Central memory CD8-positive, alpha-beta T cell (primary cell): ENCODE data around the gene KCNMA1.
"Not testable (repeated sequence)": the region's sequence is repeated elsewhere in the genome, so short reads cannot be mapped to it uniquely, and the experiment has no call there.

Experiments
- ATAC-seq: fragments of 150-1000 bp; cut with Tn5 transposase; replicated peaks from 2 replicates; pipeline ENCODE4 v1.10.0; 2022; ENCODE audit warnings: mild to moderate bottlenecking, moderate FRiP score, moderate number of reproducible peaks; ENCODE audit not compliant: poor library complexity, severe bottlenecking; ENCODE audit errors: extremely low read depth
- DNase-seq, 2 donors: peaks; one replicate each; pipeline ENCODE4 v3.0.0; 2021; ENCODE audit warnings: low spot score in 2 of 2
- H3K27ac Mint-ChIP-seq: one replicate; pipeline ENCODE4 v1.8.0; 2022; ENCODE audit warnings: low read depth, mild to moderate bottlenecking, moderate library complexity, mixed read lengths
- H3K27me3 Mint-ChIP-seq: one replicate; pipeline ENCODE4 v1.8.0; 2022; ENCODE audit warnings: mixed read lengths
- H3K36me3 Mint-ChIP-seq: one replicate; pipeline ENCODE4 v1.8.0; 2022; ENCODE audit warnings: mild to moderate bottlenecking, moderate library complexity, mixed read lengths; ENCODE audit not compliant: insufficient read depth
- H3K4me1 Mint-ChIP-seq: one replicate; pipeline ENCODE4 v1.8.0; 2022; ENCODE audit warnings: mixed read lengths
- H3K4me3 Mint-ChIP-seq: one replicate; pipeline ENCODE4 v1.8.0; 2022; ENCODE audit warnings: mild to moderate bottlenecking, moderate library complexity, mixed read lengths
- H3K9me3 Mint-ChIP-seq: one replicate; pipeline ENCODE4 v1.8.0; 2022; ENCODE audit warnings: mixed read lengths

Gene KCNMA1

GRCh38 chr10:77388571-77389100 is 249.0 kb downstream of the KCNMA1 start:
- Mint-ChIP-seq H3K4me3 (no peak overlapping the region), H3K27ac (no peak overlapping the region), H3K27me3 (no peaks in the 10 kb centered on the region), H3K4me1 (peaks cover 9% of the 10 kb centered on the region), H3K9me3 (no peaks in the 10 kb centered on the region), H3K36me3 (peaks cover 2% of the 10 kb centered on the region)
- no peak for DNase-seq
- ATAC-seq = no peak

DNA sequence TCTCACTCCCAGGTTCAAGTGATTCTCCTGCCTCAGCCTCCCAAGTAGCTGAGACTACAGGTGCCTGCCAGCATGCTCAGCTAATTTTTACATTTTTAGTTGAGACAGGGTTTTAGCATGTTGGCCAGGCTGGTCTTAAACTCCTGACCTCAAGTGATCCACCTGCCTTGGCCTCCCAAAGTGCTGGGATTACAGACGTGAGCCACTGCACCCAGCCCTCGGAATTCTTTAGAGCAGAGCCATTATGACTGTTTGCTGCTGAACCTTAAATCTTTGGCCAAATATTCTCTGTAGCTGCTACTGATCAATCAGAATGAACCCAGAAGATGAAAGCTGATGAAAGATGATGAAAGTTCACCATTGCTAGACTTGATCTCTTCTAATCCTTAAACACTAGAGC is 249.9 kb downstream of the KCNMA1 start:
- not testable (repeated sequence) for H3K4me3 Mint-ChIP-seq, H3K36me3 Mint-ChIP-seq, H3K27ac Mint-ChIP-seq

DNA sequence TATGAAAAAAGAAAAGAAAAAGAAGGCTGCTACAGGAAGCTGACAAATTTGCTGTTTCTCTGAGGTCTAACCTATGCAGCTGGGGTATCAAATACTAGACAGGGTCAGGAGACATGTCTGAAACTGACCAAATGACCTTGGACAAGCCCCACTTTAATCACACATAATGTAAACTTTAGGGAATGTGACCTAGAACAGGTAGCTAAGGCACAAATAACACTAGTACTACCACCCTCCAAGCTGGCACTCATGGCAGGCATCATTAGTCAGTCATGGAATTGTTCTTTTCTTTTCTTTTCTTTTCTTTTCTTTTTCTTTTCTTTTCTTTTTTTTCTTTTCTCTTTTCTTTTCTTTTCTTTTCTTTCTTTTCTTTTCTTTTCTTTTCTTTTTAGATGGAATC is 250.4 kb downstream of the KCNMA1 start:
- Mint-ChIP-seq H3K36me3 (no peaks in the 10 kb centered on the region), H3K4me3 (no peak overlapping the region), H3K27ac (peak overlapping the region; percentile 75), H3K4me1 (peaks cover 9% of the 10 kb centered on the region), H3K27me3 (no peaks in the 10 kb centered on the region), H3K9me3 (no peaks in the 10 kb centered on the region)
- ATAC-seq (no peak), DNase-seq (no peak)

More for the DNA sequence above, 249.9 kb downstream of the KCNMA1 start:
- H3K4me1 Mint-ChIP-seq, H3K27me3 Mint-ChIP-seq, ATAC-seq, DNase-seq, H3K9me3 Mint-ChIP-seq: not testable (repeated sequence)

DNA sequence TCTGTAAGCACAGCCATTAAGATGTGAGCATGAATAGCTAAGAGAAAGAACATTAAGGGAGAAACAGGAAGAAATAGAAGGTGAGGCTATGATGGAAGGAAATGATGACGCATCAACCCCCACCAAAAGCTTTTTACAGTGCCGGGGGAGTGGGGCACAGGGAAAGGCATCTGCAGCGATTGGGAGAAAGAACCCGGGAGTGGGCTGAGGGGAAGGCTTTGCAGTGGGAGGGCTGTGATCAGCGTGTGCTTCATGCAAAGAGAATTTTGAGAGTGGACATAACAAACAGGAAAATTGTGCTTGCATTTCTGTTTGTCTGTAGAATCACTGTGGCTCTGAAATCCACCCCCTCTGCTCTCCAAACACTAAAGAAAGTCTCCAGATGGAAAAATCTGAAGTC is 250.8 kb downstream of the KCNMA1 start:
- H3K4me3 Mint-ChIP-seq = peak overlapping the region; percentile 8
- H3K4me1 Mint-ChIP-seq = peaks cover 9% of the 10 kb centered on the region
- H3K27me3 Mint-ChIP-seq = no peaks in the 10 kb centered on the region
- no peaks in the 10 kb centered on the region for H3K36me3 Mint-ChIP-seq
- DNase-seq (no peak), ATAC-seq (no peak)
- no peaks in the 10 kb centered on the region for H3K9me3 Mint-ChIP-seq
- peak overlapping the region; percentile 75 for H3K27ac Mint-ChIP-seq

- Mint-ChIP-seq H3K27ac (peak overlapping the region; percentile 75), H3K4me1 (peaks cover 9% of the 10 kb centered on the region), H3K4me3 (peak overlapping the region; percentile 8), H3K27me3 (no peaks in the 10 kb centered on the region), H3K36me3 (no peaks in the 10 kb centered on the region), H3K9me3 (no peaks in the 10 kb centered on the region)
- DNase-seq (no peak), ATAC-seq (no peak)
Observed at GRCh38 chr10:77386365-77386764, 251.2 kb downstream of the KCNMA1 start.

- no peaks in the 10 kb centered on the region for H3K36me3 Mint-ChIP-seq
- DNase-seq (no peak), ATAC-seq (no peak)
- H3K4me1 Mint-ChIP-seq = peaks cover 9% of the 10 kb centered on the region
- peaks cover 7% of the 10 kb centered on the region for H3K27me3 Mint-ChIP-seq
- H3K27ac Mint-ChIP-seq = no peak overlapping the region
- no peak overlapping the region for H3K4me3 Mint-ChIP-seq
- H3K9me3 Mint-ChIP-seq = no peaks in the 10 kb centered on the region
Observed at GRCh38 chr10:77385315-77385714, 252.3 kb downstream of the KCNMA1 start.

GRCh38 chr10:77383861-77384553 is 253.6 kb downstream of the KCNMA1 start:
- no peak for ATAC-seq

GRCh38 chr10:77381750-77382149 is 255.9 kb downstream of the KCNMA1 start:
- ATAC-seq (no peak), DNase-seq (no peak)
- Mint-ChIP-seq H3K36me3 (no peaks in the 10 kb centered on the region), H3K27me3 (peaks cover 22% of the 10 kb centered on the region), H3K4me3 (no peak overlapping the region), H3K4me1 (peaks cover 4% of the 10 kb centered on the region), H3K27ac (no peak overlapping the region), H3K9me3 (no peaks in the 10 kb centered on the region)

More at GRCh38 chr10:77383861-77384553, 253.6 kb downstream of the KCNMA1 start:
- H3K27ac Mint-ChIP-seq = no peak overlapping the region
- no peak for DNase-seq
- H3K36me3 Mint-ChIP-seq = no peaks in the 10 kb centered on the region
- H3K4me1 Mint-ChIP-seq = peaks cover 9% of the 10 kb centered on the region
- H3K4me3 Mint-ChIP-seq = no peak overlapping the region
- peaks cover 19% of the 10 kb centered on the region for H3K27me3 Mint-ChIP-seq
- no peaks in the 10 kb centered on the region for H3K9me3 Mint-ChIP-seq

DNA sequence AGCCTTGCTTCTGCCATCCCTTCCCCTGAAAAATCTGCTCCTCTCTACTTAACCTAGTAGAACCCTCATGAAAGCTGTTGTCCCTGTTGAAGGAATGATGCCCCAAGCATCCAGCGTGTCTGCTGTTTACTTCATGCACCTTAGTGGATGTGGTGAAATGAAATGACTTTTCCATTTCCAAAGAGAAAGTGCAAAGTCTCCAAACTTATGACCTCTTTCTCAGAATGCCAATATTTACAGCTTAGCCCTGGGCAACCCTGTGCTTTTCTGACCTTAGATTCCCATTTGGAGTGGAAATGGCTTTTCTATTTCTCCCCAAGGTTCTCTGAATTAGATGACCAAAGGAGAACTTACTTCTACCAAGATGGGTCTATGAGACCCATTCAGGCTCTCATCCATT is 256.9 kb downstream of the KCNMA1 start:
- no peaks in the 10 kb centered on the region for H3K9me3 Mint-ChIP-seq

GRCh38 chr10:77380191-77380590 is 257.4 kb downstream of the KCNMA1 start:
- ATAC-seq = no peak
- no peaks in the 10 kb centered on the region for H3K36me3 Mint-ChIP-seq
- H3K27me3 Mint-ChIP-seq = peaks cover 22% of the 10 kb centered on the region
- H3K4me3 Mint-ChIP-seq = no peak overlapping the region
- H3K9me3 Mint-ChIP-seq = no peaks in the 10 kb centered on the region
- no peak for DNase-seq
- no peaks in the 10 kb centered on the region for H3K4me1 Mint-ChIP-seq
- H3K27ac Mint-ChIP-seq = no peak overlapping the region

More for the DNA sequence above, 256.9 kb downstream of the KCNMA1 start:
- peaks cover 22% of the 10 kb centered on the region for H3K27me3 Mint-ChIP-seq
- no peak overlapping the region for H3K4me3 Mint-ChIP-seq
- ATAC-seq = no peak
- no peak for DNase-seq
- no peaks in the 10 kb centered on the region for H3K4me1 Mint-ChIP-seq
- H3K27ac Mint-ChIP-seq = no peak overlapping the region
- H3K36me3 Mint-ChIP-seq = no peaks in the 10 kb centered on the region

DNA sequence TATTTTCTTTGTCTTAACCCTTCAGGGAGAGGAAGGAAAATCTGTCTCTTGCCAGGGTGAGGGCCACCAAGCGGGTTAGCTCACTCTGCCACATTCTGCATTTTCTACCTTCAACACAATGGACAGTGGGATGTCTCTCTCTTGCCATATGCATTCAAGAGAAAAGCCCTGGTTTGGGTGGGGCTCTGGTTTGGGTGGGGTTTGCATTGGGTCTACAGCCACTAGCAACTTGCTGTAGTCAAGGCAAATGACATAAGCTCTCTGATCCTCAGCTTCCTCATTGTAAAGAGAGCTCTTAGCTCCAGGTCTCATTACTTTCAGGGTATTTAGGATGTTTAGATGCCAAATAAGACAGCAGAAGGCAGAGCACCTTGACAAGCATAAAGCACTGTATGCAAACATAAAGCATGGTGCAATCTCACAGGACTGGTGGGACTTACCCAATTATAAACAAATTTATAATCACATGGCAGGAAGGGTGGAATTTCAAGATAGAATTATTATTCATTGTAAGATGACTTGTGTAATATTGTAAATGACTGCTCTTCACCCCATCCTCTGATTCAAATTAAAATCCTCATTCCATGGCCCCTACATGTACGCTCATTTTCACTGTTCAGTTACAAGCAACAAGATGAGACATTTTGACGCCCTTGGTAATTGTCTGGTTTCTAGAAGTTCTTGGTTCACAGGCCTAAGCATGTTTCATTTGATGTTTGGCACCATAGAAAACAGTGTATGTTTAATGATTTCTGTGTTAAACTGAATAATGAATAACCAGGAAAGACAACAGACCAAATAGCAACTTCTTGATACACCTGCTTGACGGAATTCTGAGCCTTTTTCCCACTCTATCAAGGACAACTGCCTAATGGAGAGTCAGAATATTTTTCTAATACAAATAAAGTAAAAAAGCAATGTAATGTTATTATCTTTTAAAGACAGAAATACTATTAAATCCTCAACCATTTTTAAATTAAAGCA is 258.9 kb downstream of the KCNMA1 start:
- no peak overlapping the region for H3K27ac Mint-ChIP-seq
- no peak for DNase-seq
- no peaks in the 10 kb centered on the region for H3K9me3 Mint-ChIP-seq
- no peak overlapping the region for H3K4me3 Mint-ChIP-seq
- no peak for ATAC-seq
- H3K36me3 Mint-ChIP-seq = no peaks in the 10 kb centered on the region
- no peaks in the 10 kb centered on the region for H3K4me1 Mint-ChIP-seq
- H3K27me3 Mint-ChIP-seq = peaks cover 32% of the 10 kb centered on the region

DNA sequence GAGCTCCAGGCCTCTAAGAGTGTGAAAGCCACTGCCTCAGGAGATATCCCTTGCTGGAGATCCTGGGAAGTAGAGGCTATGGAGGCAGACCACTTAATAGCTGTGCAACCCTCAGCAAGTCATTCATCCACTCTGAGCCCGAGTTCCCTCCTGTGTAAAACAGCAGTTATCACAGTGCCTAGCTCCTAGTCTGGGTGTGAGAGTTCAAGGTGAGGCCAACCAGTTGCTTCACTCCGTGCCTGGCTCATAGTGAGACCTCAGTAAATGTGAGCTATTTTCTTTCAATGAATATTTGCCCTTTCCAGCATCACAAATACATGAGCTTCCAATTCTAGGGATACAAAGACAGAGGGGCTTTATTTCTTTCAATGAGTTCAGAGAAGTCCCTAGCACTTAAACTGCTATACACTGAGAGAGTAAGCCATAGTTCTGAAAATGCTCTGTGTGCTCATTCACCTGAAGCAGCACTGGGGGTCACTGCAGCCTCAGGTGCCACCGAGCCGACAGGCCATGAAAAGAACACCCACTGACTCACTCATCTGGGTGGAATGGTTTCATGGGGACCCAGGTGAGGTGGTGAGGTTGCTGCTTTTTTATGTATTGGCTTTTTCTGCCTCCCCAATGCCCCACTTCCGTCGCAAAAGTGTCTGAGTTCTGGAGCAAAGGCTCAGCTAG is 259.8 kb downstream of the KCNMA1 start:
- no peak for ATAC-seq
- no peak for DNase-seq
- Mint-ChIP-seq H3K27me3 (peaks cover 33% of the 10 kb centered on the region), H3K9me3 (no peaks in the 10 kb centered on the region), H3K4me3 (no peak overlapping the region), H3K4me1 (no peaks in the 10 kb centered on the region), H3K36me3 (no peaks in the 10 kb centered on the region), H3K27ac (no peak overlapping the region)
